ENCODE measurements around the gene CPXM1. TPM values are rescaled to one million over a fixed set of nuclear protein-coding genes. Genes with fewer than 3 reads are reported as not detected.

The CPXM1 gene
- total and polyA plus RNA-seq, 2 experiments from 2014 or later: 0.08 TPM; not detected in 1

DNA sequence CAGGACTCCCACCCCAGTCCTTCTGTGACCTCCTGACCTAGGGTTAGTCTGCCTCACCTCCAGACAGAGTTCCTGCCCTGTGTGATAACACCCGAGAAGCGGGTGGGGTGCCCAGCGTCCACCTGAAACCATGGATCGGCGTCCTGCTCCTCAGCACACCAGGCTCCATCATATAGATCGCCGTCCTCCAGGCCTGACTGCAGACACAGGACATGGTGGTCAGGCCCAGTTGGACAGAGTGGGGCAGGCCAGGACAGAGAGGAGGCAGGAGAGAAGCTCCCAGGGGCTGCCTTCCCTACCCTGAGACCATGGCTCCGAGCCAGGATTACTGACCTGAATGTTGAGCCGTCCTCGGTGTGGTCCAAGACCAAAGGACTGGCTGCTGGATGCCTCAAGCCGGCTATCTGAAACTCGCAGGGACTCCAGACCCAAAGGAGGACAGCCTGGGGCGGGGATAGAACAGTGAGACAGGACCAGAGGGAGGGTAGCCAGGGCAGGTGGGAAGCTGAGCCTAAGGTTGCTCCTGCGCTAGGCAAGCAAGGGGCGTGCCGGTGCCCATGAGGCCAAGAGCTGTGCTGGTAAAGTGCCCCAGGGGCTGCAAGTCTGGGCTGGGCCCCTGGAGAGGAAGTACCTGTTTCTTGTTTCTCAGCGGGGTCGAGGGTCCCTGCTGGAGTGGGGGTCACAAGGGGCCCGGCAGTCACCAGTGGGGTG, 2.2 kb downstream of the CPXM1 start:
- Histone ChIP-seq H3K27ac (no peak overlapping the region), H3K4me1 (ENCODE audit: insufficient read depth) (no peaks in the 10 kb centered on the region), H3K79me2 (ENCODE audit: insufficient read depth) (no peaks in the 10 kb centered on the region), H3K4me2 (ENCODE audit: unreplicated experiment) (no peak overlapping the region), H3K9me3 (ENCODE audit: low read depth) (no peaks in the 10 kb centered on the region), H3K9ac (no peak overlapping the region), H3K4me3 (no peak overlapping the region), H3K27me3 (replicated peaks; ENCODE audit: insufficient read depth) (peaks cover 41% of the 10 kb centered on the region), H3F3A (ENCODE audit: insufficient read depth) (no peaks in the 10 kb centered on the region), H2AFZ (no peak overlapping the region), H3K36me3 (ENCODE audit: low read depth) (no peaks in the 10 kb centered on the region), H4K20me1 (ENCODE audit: insufficient read depth) (no peaks in the 10 kb centered on the region), H3K9me2 (ENCODE audit: insufficient read depth) (no peaks in the 10 kb centered on the region)
- TF ChIP-seq EZH2 (IDR thresholded peaks at IDR 0.05; ENCODE audit: insufficient read depth, poor library complexity, severe bottlenecking): no peak
- no peak for TF ChIP-seq EZH2phosphoT487 (IDR thresholded peaks at IDR 0.05; ENCODE audit: insufficient read depth, low read depth)
- no peak for DNase-seq
- in situ Hi-C loops (cut with MboI): no loop called here
- WGBS, 2 experiments (ENCODE audit: low coverage in 1 of 2, low lambda C conversion rate in 2 of 2, missing lambda C conversion rate in 2 of 2): 88% methylated on average over 17 to 19 of the region's 19 CpGs

DNA sequence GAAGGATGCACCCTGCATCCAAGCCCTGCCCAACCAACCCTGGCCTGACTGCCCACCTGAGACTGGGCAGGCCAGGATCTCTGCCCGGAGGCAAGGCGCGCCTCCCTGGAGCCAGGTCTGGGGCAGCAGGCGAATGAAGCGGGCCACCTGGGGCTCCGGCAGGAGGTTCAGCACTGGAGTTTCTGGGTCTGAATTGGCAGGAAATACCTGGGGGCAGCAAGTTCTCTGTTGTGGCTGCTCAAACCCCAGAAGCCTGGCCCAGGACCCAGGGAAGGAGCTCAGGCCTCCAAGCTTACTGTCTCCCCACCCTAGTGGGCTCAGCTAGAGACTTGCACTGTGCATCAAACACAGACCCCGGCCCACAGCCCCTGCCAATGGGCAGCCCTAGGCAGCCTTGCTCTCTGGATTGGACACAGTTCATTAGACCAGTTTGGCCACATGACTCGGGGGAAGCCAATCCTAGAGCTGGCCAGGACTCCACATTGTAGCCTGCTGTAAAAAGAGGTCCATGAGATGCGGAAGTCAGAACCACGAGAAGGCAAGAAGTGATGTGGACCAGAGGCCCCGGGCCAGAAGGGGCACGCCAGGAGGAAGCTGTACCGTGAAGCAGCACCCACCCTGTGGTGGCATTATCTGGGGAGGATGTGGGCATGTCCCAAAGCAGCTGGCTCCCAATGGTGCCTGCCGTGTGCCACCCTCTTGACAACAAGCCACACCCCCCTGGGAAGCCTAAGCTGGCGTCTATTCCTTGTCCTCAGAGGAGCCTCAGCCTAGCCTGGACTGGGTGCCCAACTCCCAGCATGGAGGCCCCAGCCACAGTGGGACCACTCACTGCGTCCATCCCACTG, 3.1 kb downstream of the CPXM1 start:
- WGBS, 2 experiments (ENCODE audit: low coverage in 1 of 2, low lambda C conversion rate in 2 of 2, missing lambda C conversion rate in 2 of 2): 67 to 71% methylated on average over 16 of the region's 16 CpGs

GRCh38 chr20:2796011-2796660, 4.3 kb downstream of the CPXM1 start:
- Histone ChIP-seq H3K79me2 (ENCODE audit: insufficient read depth) (no peaks in the 10 kb centered on the region), H3K4me2 (ENCODE audit: unreplicated experiment) (no peak overlapping the region), H3K9ac (no peak overlapping the region), H3K9me3 (ENCODE audit: low read depth) (no peaks in the 10 kb centered on the region), H3K4me1 (ENCODE audit: insufficient read depth) (no peaks in the 10 kb centered on the region), H3K36me3 (ENCODE audit: low read depth) (no peaks in the 10 kb centered on the region), H3K4me3 (no peak overlapping the region), H3K27ac (no peak overlapping the region), H3F3A (ENCODE audit: insufficient read depth) (no peaks in the 10 kb centered on the region), H2AFZ (no peak overlapping the region), H3K9me2 (ENCODE audit: insufficient read depth) (no peaks in the 10 kb centered on the region), H3K27me3 (replicated peaks; ENCODE audit: insufficient read depth) (peaks cover 41% of the 10 kb centered on the region), H4K20me1 (ENCODE audit: insufficient read depth) (no peaks in the 10 kb centered on the region)
- WGBS, 2 experiments (ENCODE audit: low coverage in 1 of 2, low lambda C conversion rate in 2 of 2, missing lambda C conversion rate in 2 of 2): 71 to 73% methylated on average over 20 of the region's 20 CpGs
- in situ Hi-C loops (cut with MboI): no loop called here
- DNase-seq: no peak
- TF ChIP-seq EZH2phosphoT487 (IDR thresholded peaks at IDR 0.05; ENCODE audit: insufficient read depth, low read depth): no peak

More for the DNA sequence above, 3.1 kb downstream of the CPXM1 start:
- in situ Hi-C loops (cut with MboI): no loop called here
- H3K9me2 ChIP-seq (ENCODE audit: insufficient read depth): no peaks in the 10 kb centered on the region
- TF ChIP-seq EZH2 (IDR thresholded peaks at IDR 0.05; ENCODE audit: insufficient read depth, poor library complexity, severe bottlenecking) (no peak), EZH2phosphoT487 (IDR thresholded peaks at IDR 0.05; ENCODE audit: insufficient read depth, low read depth) (no peak)
- no peak for DNase-seq
- no peak overlapping the region for H3K4me3 ChIP-seq
- H4K20me1 ChIP-seq (ENCODE audit: insufficient read depth): no peaks in the 10 kb centered on the region
- no peak overlapping the region for H3K4me2 ChIP-seq (ENCODE audit: unreplicated experiment)
- H3K27ac ChIP-seq: no peak overlapping the region
- peaks cover 41% of the 10 kb centered on the region for H3K27me3 ChIP-seq (replicated peaks; ENCODE audit: insufficient read depth)
- H2AFZ ChIP-seq: no peak overlapping the region
- H3K4me1 ChIP-seq (ENCODE audit: insufficient read depth): no peaks in the 10 kb centered on the region
- H3K9me3 ChIP-seq (ENCODE audit: low read depth): no peaks in the 10 kb centered on the region
- no peaks in the 10 kb centered on the region for H3K79me2 ChIP-seq (ENCODE audit: insufficient read depth)
- H3K36me3 ChIP-seq (ENCODE audit: low read depth): no peaks in the 10 kb centered on the region
- no peak overlapping the region for H3K9ac ChIP-seq
- H3F3A ChIP-seq (ENCODE audit: insufficient read depth): no peaks in the 10 kb centered on the region

DNA sequence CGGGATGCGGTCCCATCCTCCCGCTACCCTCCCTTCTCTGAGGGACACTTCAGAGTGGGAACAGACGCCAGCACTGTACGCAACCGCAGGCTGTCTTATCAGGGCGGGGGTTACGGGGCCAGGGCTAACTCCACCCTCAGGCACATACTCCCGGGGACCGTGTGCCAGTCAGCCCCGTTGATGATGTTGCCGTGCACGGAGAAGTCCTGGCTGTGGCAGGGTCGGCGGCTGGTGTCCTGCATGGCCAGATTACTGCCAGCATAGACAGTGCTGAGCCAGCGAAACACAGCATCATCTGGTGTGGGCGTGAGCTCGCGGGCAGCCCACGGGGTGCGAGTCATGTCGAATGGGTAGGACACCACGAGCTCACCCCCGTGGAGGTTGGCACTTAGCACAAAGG, 5.0 kb downstream of the CPXM1 start:
- Histone ChIP-seq H3K27me3 (replicated peaks; ENCODE audit: insufficient read depth) (peaks cover 39% of the 10 kb centered on the region), H3K4me2 (ENCODE audit: unreplicated experiment) (no peak overlapping the region), H3K4me3 (no peak overlapping the region), H3K9me3 (ENCODE audit: low read depth) (no peaks in the 10 kb centered on the region), H3K9ac (no peak overlapping the region), H2AFZ (no peak overlapping the region), H3K79me2 (ENCODE audit: insufficient read depth) (no peaks in the 10 kb centered on the region), H3F3A (ENCODE audit: insufficient read depth) (no peaks in the 10 kb centered on the region), H3K27ac (no peak overlapping the region), H4K20me1 (ENCODE audit: insufficient read depth) (no peaks in the 10 kb centered on the region), H3K36me3 (ENCODE audit: low read depth) (no peaks in the 10 kb centered on the region), H3K4me1 (ENCODE audit: insufficient read depth) (no peaks in the 10 kb centered on the region), H3K9me2 (ENCODE audit: insufficient read depth) (no peaks in the 10 kb centered on the region)
- 80 to 83% methylated on average over 22 to 24 of the region's 24 CpGs for WGBS, 2 experiments (ENCODE audit: low coverage in 1 of 2, low lambda C conversion rate in 2 of 2, missing lambda C conversion rate in 2 of 2)
- in situ Hi-C loops (cut with MboI): no loop called here
- no peak for TF ChIP-seq EZH2phosphoT487 (IDR thresholded peaks at IDR 0.05; ENCODE audit: insufficient read depth, low read depth)
- TF ChIP-seq EZH2 (IDR thresholded peaks at IDR 0.05; ENCODE audit: insufficient read depth, poor library complexity, severe bottlenecking): no peak
- DNase-seq: no peak
